Measurements from ENCODE around the gene GJA4.
"Not testable (repeated sequence)": the region's sequence is repeated elsewhere in the genome, so short reads cannot be mapped to it uniquely, and the experiment has no call there.

GJA4 gene

DNA sequence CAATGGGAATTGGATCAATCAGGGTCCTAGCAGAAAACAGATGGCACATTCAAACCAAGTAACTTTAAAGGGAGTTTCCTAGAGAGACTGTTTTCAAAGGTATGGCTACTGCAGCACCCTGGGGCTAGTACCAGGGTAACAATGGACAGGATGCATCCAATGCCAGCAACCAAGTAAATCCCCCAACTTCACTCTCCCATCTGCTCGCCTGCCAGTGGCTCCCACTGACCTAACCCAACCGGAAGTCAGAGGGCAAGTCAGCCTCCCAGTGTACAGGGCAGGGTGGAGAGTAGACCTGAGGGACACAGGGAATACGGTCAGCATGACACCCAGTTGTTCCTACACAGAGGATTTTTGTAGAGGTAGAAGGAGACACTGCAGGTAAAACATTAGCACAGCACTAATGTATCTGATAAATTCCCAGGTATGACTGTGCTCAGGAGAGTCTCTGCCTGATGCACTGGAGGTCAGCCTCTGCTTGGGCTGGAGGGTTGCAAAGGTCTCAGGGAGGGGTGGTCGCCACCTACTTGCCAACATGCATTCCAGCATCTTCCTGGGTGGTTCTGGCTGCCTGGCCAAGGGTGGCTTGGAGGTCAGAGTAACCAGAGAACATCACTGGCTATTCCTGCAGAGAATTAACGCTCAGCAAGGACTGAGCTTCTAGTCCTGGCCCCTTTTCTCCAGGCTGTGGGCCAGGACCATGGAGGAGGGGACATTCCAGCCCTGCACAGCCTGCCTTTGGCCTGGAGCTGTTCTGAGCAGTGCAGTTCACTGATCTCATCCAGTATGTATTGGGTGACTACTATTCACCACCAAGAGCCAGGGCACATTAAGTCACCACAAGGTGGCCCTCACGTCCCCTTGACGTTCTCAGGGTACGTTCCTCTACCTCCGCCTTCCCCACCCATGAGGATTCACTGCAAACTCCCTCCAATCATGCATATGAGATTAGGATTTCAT lies 5.1 kb upstream of the GJA4 start:
- in situ Hi-C loops (cut with MboI; ENCODE audit: low sequenced_read_pairs): no loop called here

GRCh38 chr1:34790985-34791384 lies 1.8 kb upstream of the GJA4 start:
- in situ Hi-C loops (cut with MboI; ENCODE audit: low sequenced_read_pairs): no loop called here

GRCh38 chr1:34792424-34792823 lies 375 bp upstream of the GJA4 start:
- in situ Hi-C loops (cut with MboI; ENCODE audit: low sequenced_read_pairs): no loop called here

DNA sequence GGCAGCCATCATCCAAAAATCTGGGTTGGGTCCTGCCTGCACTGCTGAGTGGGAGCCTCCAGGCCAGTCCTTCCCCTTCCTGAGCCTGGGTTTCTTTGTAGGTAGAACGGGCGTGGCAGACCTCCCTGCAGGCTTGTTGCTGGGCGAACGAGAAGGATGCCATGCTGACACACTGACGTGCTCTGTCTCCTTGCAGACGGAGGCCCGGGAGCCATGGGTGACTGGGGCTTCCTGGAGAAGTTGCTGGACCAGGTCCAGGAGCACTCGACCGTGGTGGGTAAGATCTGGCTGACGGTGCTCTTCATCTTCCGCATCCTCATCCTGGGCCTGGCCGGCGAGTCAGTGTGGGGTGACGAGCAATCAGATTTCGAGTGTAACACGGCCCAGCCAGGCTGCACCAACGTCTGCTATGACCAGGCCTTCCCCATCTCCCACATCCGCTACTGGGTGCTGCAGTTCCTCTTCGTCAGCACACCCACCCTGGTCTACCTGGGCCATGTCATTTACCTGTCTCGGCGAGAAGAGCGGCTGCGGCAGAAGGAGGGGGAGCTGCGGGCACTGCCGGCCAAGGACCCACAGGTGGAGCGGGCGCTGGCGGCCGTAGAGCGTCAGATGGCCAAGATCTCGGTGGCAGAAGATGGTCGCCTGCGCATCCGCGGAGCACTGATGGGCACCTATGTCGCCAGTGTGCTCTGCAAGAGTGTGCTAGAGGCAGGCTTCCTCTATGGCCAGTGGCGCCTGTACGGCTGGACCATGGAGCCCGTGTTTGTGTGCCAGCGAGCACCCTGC lies 1.4 kb downstream of the GJA4 start:
- in situ Hi-C loops (cut with MboI; ENCODE audit: low sequenced_read_pairs): no loop called here

DNA sequence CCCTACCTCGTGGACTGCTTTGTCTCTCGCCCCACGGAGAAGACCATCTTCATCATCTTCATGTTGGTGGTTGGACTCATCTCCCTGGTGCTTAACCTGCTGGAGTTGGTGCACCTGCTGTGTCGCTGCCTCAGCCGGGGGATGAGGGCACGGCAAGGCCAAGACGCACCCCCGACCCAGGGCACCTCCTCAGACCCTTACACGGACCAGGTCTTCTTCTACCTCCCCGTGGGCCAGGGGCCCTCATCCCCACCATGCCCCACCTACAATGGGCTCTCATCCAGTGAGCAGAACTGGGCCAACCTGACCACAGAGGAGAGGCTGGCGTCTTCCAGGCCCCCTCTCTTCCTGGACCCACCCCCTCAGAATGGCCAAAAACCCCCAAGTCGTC lies 2.0 kb downstream of the GJA4 start:
- in situ Hi-C loops (cut with MboI; ENCODE audit: low sequenced_read_pairs): no loop called here

- in situ Hi-C loops (cut with MboI; ENCODE audit: low sequenced_read_pairs): no loop called here
These were observed 3.1 kb downstream of the GJA4 start for GRCh38 chr1:34795916-34796315.

- in situ Hi-C loops (cut with MboI; ENCODE audit: low sequenced_read_pairs): no loop called here
These were observed 4.2 kb downstream of the GJA4 start for GRCh38 chr1:34796990-34797389.

DNA sequence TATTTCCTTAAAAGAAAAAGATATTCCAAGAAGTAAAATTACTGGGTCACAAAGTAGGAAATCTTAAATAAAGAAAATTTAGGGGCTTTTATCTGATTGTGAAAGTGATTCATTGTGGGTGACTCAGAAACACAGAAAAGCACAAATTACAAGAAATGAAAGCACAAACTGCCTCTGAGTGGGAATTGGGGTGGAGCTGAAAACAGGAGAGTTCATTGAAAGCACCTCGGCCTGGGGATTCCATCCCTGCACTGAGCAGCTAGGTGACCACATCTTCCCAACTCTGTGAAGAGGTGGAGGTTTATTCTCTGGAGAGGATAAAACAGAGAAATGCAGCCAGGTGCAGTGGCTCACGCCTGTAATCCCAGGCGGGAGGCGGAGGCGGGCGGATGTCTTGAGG lies 7.4 kb downstream of the GJA4 start:
- in situ Hi-C loops (cut with MboI; ENCODE audit: low sequenced_read_pairs): no loop called here

DNA sequence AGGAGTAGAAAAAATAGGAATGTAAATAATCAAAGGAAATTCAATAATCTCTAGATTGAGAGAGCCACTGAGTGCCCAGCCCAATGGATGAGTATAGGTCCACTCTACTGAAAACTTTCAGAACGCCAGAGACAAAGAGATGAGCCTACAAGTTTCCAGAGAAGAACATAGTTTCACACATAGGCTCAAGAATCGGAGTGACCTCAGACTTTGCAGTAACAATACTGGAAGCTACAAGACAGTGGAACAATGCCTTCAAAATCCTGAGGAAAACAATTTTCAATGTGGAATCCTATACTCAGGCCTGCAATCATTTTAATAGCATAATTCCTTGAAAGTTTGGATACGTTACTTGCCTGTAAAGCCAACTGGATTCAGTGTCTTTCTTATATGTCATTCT lies 11.0 kb downstream of the GJA4 start:
- in situ Hi-C loops (cut with MboI; ENCODE audit: low sequenced_read_pairs): no loop called here

DNA sequence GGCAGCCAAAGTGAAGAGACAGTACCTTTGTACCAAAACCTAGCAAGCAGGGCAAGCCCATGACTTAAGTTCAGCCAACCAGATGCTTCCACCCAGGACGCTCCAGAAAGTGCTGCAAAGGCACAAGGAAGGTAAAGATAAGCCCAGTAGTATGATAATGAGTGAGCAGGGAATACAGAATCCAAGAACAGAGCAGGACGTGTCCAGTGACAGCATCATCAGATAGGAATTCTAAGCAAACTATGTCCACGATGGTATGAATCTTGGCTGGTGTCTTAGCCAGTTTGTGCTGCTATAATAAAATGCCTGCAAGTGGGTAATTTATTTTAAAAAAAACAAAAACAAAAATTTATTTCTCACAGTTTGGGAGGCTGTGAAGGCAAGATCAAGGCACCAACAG lies 13.6 kb downstream of the GJA4 start:
- in situ Hi-C loops (cut with MboI; ENCODE audit: low sequenced_read_pairs): no loop called here

- in situ Hi-C loops (cut with MboI; ENCODE audit: low sequenced_read_pairs): no loop called here
These were observed 15.4 kb downstream of the GJA4 start for GRCh38 chr1:34808051-34808810.

- in situ Hi-C loops (cut with MboI; ENCODE audit: low sequenced_read_pairs): not testable (repeated sequence)
These were observed 18.0 kb downstream of the GJA4 start for GRCh38 chr1:34810781-34811180.

DNA sequence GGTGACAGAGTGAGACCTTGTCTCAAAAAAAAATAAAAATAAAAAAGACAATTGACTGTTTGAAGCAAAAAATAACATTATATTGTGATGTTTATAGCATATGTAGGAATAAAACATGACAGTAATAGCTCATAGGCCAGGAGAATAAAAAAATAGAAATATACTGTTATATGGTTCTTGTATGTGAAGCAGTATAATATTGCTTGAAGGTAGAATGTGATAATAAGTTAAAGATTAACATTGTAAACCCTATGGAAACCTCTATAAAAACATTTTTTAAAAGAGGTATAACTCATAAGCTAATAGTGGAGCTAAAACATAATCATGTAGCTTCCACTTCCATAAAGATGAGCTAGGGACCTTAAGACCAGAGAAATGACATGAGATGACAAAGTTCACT lies 23.5 kb downstream of the GJA4 start:
- in situ Hi-C loops (cut with MboI; ENCODE audit: low sequenced_read_pairs): no loop called here

GRCh38 chr1:34816778-34817177 lies 24.0 kb downstream of the GJA4 start:
- in situ Hi-C loops (cut with MboI; ENCODE audit: low sequenced_read_pairs): no loop called here

DNA sequence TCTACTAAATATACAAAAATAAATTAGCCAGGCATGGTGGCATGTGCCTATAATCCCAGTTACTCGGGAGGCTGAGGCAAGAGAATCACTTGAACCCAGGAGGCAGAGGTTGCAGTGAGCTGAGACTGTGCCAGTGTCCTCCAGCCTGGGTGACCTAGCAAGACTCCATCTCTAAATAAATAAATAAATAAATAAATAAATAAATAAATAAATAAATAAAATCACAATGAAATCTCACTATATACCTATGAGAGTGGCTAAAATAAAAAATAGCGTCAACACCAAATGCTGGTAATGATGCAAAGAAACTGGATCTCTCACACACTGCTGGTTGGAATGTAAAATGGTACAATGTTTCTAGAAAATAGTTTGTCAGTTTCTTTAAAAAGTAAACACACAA lies 26.1 kb downstream of the GJA4 start:
- in situ Hi-C loops (cut with MboI; ENCODE audit: low sequenced_read_pairs): not testable (repeated sequence)

GRCh38 chr1:34822202-34822601 lies 29.4 kb downstream of the GJA4 start:
- in situ Hi-C loops (cut with MboI; ENCODE audit: low sequenced_read_pairs): no loop called here

GRCh38 chr1:34824817-34825454 lies 32.1 kb downstream of the GJA4 start:
- in situ Hi-C loops (cut with MboI; ENCODE audit: low sequenced_read_pairs): no loop called here

GRCh38 chr1:34825455-34826091 lies 32.8 kb downstream of the GJA4 start:
- in situ Hi-C loops (cut with MboI; ENCODE audit: low sequenced_read_pairs): no loop called here

- in situ Hi-C loops (cut with MboI; ENCODE audit: low sequenced_read_pairs): no loop called here
These were observed 34.6 kb downstream of the GJA4 start for GRCh38 chr1:34827341-34827941.

GRCh38 chr1:34828611-34829010 lies 35.8 kb downstream of the GJA4 start:
- in situ Hi-C loops (cut with MboI; ENCODE audit: low sequenced_read_pairs): no loop called here

All from HL-60/S4 (cell line).